ENCODE measurements around the gene PCDHGB2. TPM values are rescaled to one million over a fixed set of nuclear protein-coding genes. Genes with fewer than 3 reads are reported as not detected.

The PCDHGB2 gene
- total and polyA plus RNA-seq, 2 of the 4 experiments (the other 2 are of a cell fraction): 2.6 to 3.0 TPM

DNA sequence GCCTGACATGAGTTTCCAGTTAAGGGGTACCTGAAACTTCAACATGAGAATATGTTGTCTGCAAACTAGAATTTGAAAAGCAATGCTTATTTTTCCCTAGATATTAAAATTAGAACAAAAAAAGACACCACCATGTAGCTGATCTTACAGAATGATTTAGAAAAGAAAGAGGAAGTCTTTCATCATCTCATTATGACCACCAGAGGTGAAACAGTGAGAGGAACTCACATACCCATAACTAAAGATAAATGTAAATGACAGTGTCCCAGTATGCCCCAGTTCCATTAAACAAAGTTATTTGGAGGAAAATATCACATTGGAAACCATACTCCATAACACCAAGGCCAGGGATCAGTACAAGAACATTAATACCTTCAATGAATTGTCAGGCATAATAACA is 46.1 kb upstream of the PCDHGB2 start:
- Histone ChIP-seq H4K20me1 (ENCODE audit: insufficient read depth, low read length) (no peaks in the 10 kb centered on the region), H2BK120ac (ENCODE audit: low read depth, low read length) (no peak overlapping the region), H3K36me3 (ENCODE audit: control insufficient read depth, insufficient read depth, low read length) (peaks cover 5% of the 10 kb centered on the region), H3K27me3 (ENCODE audit: control insufficient read depth, insufficient read depth, low read length) (no peaks in the 10 kb centered on the region), H3K4ac (ENCODE audit: low read depth, low read length) (no peak overlapping the region), H2AK5ac (ENCODE audit: low read depth, low read length) (no peak overlapping the region), H2BK5ac (ENCODE audit: low read depth, low read length, poor library complexity, severe bottlenecking) (no peak overlapping the region), H3K4me3 (ENCODE audit: insufficient read depth, low read depth, low read length) (no peak overlapping the region), H2BK15ac (ENCODE audit: low read depth, low read length) (no peak overlapping the region), H3K4me2 (ENCODE audit: low read depth, low read length) (no peak overlapping the region), H3K9me1 (ENCODE audit: insufficient read depth, low read length) (no peaks in the 10 kb centered on the region), H3K9ac (ENCODE audit: low read depth, low read length) (no peak overlapping the region), H4K8ac (ENCODE audit: low read depth in 2 of 2, low read length in 2 of 2) (no peak overlapping the region), H4K91ac (ENCODE audit: insufficient read depth, low read depth, low read length) (no peak overlapping the region), H3K14ac (replicated peaks; ENCODE audit: low read depth, low read length) (no peak overlapping the region), H3K56ac (ENCODE audit: extremely low read depth, insufficient read depth, low read length) (no peak overlapping the region), H3K4me1 (ENCODE audit: control insufficient read depth, insufficient read depth, low read length) (no peaks in the 10 kb centered on the region), H3K23ac (ENCODE audit: low read depth, low read length) (no peak overlapping the region), H2BK20ac (ENCODE audit: low read depth, low read length) (no peak overlapping the region), H3K9me3 (ENCODE audit: control insufficient read depth, insufficient read depth, low read length) (peaks cover 42% of the 10 kb centered on the region), H4K5ac (ENCODE audit: low read depth, low read length) (no peak overlapping the region), H3K18ac (ENCODE audit: low read depth, low read length) (no peak overlapping the region), H2AK9ac (replicated peaks; ENCODE audit: low read depth, low read length, poor library complexity) (no peak overlapping the region), H3K79me1 (ENCODE audit: low read depth in 1 of 2, low read length in 2 of 2) (peaks cover 6% of the 10 kb centered on the region in 2 experiments; a peak in 3 of 4 replicates), H3K27ac (ENCODE audit: insufficient read depth, low read length) (no peak overlapping the region), H2AFZ (replicated peaks; ENCODE audit: low read length, poor library complexity) (no peak overlapping the region)
- DNase-seq: no peak
- ChIA-PET POLR2A (ENCODE audit: unreplicated experiment) (no interaction called here), CTCF (no interaction called here)
- intact Hi-C loops (cut with micrococcal nuclease) (no loop called here), dilution Hi-C loops (cut with HindIII; ENCODE audit: low sequenced_read_pairs, unreplicated experiment) (no loop called here), in situ Hi-C loops (cut with MboI; ENCODE audit: low sequenced_read_pairs) (no loop called here)
- BruUV-seq (replicated peaks): no TSS peak
- TF ChIP-seq CHD1 (IDR thresholded peaks at IDR 0.05; ENCODE audit: low read depth, low read length) (no peak), RCOR1 (IDR thresholded peaks at IDR 0.05; ENCODE audit: insufficient replicate concordance, low read length) (no peak), CEBPB (IDR thresholded peaks at IDR 0.05; ENCODE audit: low read depth, low read length) (no peak), FOS (IDR thresholded peaks at IDR 0.05; ENCODE audit: low read depth, low read length) (no peak), RAD21 (IDR thresholded peaks at IDR 0.05; ENCODE audit: low read length) (no peak), SMC3 (IDR thresholded peaks at IDR 0.05; ENCODE audit: low read depth, low read length) (no peak), NFE2L2 (IDR thresholded peaks at IDR 0.05; ENCODE audit: low read depth, low read length) (no peak), BHLHE40 (IDR thresholded peaks at IDR 0.05; ENCODE audit: low read depth, low read length) (no peak), MXI1 (IDR thresholded peaks at IDR 0.05; ENCODE audit: borderline replicate concordance, low read depth, low read length) (no peak), POLR2A (IDR thresholded peaks at IDR 0.05; ENCODE audit: low read depth, low read length) (no peak), RFX5 (IDR thresholded peaks at IDR 0.05; ENCODE audit: low read depth, low read length) (no peak), MAFK (IDR thresholded peaks at IDR 0.05; ENCODE audit: low read depth, low read length) (no peak), MAZ (IDR thresholded peaks at IDR 0.05; ENCODE audit: borderline replicate concordance, low read depth, low read length) (no peak)
- TF ChIP-seq, protein P1, sequence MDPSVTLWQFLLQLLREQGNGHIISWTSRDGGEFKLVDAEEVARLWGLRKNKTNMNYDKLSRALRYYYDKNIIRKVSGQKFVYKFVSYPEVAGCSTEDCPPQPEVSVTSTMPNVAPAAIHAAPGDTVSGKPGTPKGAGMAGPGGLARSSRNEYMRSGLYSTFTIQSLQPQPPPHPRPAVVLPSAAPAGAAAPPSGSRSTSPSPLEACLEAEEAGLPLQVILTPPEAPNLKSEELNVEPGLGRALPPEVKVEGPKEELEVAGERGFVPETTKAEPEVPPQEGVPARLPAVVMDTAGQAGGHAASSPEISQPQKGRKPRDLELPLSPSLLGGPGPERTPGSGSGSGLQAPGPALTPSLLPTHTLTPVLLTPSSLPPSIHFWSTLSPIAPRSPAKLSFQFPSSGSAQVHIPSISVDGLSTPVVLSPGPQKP (IDR thresholded peaks at IDR 0.05; ENCODE audit: borderline replicate concordance, low read depth, low read length): no peak
- TF ChIP-seq, protein P2, sequence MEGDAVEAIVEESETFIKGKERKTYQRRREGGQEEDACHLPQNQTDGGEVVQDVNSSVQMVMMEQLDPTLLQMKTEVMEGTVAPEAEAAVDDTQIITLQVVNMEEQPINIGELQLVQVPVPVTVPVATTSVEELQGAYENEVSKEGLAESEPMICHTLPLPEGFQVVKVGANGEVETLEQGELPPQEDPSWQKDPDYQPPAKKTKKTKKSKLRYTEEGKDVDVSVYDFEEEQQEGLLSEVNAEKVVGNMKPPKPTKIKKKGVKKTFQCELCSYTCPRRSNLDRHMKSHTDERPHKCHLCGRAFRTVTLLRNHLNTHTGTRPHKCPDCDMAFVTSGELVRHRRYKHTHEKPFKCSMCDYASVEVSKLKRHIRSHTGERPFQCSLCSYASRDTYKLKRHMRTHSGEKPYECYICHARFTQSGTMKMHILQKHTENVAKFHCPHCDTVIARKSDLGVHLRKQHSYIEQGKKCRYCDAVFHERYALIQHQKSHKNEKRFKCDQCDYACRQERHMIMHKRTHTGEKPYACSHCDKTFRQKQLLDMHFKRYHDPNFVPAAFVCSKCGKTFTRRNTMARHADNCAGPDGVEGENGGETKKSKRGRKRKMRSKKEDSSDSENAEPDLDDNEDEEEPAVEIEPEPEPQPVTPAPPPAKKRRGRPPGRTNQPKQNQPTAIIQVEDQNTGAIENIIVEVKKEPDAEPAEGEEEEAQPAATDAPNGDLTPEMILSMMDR (conservative IDR thresholded peaks at IDR 0.05; ENCODE audit: low read depth, low read length): no peak
- TF ChIP-seq, protein P3, sequence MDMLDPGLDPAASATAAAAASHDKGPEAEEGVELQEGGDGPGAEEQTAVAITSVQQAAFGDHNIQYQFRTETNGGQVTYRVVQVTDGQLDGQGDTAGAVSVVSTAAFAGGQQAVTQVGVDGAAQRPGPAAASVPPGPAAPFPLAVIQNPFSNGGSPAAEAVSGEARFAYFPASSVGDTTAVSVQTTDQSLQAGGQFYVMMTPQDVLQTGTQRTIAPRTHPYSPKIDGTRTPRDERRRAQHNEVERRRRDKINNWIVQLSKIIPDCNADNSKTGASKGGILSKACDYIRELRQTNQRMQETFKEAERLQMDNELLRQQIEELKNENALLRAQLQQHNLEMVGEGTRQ (IDR thresholded peaks at IDR 0.05; ENCODE audit: low read depth, low read length): no peak
- ATAC-seq (ENCODE audit: low read depth): no peak

Data from IMR-90 (cell line).